Adipose tissue (tissue), 3 donors: Measurements from ENCODE around the gene CNBD2. TPM values are rescaled to one million over a fixed set of nuclear protein-coding genes. Genes with fewer than 3 reads are reported as not detected.
A peak's percentile ranks its signal among the peaks of the same experiment; 100 is the strongest.
"Not testable (repeated sequence)": the region's sequence is repeated elsewhere in the genome, so short reads cannot be mapped to it uniquely, and the experiment has no call there.

ENCODE experiments used
- H3K27ac ChIP-seq: one replicate; pipeline ENCODE4 v1.5.1; 2013; ENCODE audit warnings: low read depth, low read length
- WGBS, 3 donors: extraction: QIAGEN DNeasy Blood & Tissue Kit; methylation state at CpG; one replicate each; pipeline ENCODE4 v1.1.7; 2013; 5-methylcytosine and 5-hydroxymethylcytosine counted together
- polyA plus RNA-seq, 3 donors: library from polyadenylated mRNA; stranded (reverse); fragments of 200-250 nt; gene quantifications; one replicate each; pipeline ENCODE4 v1.2.3, GENCODE V29; 2013
- donor health status: healthy with polysubstance abuse.
- donor health status: Bipolar disorder and iron deficiency.
- donor health status: healthy.

Gene CNBD2
- 1 to 10 TPM; 3.4 to 8.3 (median 4.0) TPM for polyA plus RNA-seq

DNA sequence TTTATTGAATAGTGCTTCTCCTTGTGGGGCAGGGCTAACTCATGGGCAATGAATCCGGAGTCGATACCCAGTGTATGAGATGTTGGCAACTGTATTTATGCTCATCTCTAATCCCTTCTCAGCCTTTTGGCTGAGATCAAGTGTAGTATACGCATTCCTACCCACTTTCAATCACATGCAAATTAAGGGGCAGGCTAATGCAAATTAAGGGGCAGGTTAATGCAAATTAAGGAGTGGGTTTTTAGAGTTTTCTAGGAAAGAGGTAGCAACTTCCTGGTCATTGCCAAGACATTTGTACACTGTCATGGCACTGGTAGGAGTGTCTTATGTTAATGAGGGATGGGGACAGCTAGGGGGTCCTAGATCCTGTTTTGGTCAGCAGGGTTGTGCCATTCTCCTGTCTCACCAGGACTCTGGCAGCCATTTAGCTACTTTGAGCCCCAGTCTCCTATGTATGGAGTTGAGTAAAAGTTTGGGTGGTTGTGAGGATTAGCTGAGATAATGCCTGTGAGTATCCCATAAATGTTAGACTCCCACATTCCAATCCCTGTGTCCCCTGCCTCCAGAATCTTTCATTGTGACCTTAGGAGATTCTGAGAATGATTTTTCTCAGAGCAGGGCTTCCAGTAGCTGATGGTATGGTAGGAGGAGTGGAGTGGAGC is at the start of gene CNBD2:
Gene CNBD2, plus strand, starts transcription at position 612 of the 662 bp plus-strand sequence. CDS start 173 bp downstream, outside the sequence.
- WGBS, 3 donors, result 92 to 96% (median 95%) methylated on average over 3 of the region's 3 CpGs

DNA sequence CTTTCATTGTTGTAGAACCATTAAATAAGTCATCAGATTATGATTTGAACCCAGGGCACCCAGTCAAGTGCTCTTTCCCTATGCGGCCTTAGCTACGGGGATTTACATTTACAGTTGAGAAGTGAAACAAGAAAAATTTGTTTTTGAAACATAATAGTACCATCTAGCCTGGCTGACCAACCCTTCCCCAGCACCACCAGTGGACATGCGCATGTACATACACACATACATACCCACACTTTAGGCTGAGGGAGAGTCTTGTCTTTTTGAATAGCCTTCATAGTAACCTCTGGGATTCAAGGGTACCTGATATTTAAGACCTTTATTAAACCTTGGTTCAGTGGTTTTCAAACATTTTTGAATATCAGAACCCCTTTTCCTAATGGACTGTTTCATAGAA is 47.9 kb upstream of the CNBD2 start:
- no peak overlapping the region for H3K27ac ChIP-seq
- WGBS, 3 donors, result 95 to 97% (median 97%) methylated on average over 3 of the region's 3 CpGs

More for the DNA sequence above, at the start of gene CNBD2:
- H3K27ac ChIP-seq, result no peak within 1 kb of the TSS

DNA sequence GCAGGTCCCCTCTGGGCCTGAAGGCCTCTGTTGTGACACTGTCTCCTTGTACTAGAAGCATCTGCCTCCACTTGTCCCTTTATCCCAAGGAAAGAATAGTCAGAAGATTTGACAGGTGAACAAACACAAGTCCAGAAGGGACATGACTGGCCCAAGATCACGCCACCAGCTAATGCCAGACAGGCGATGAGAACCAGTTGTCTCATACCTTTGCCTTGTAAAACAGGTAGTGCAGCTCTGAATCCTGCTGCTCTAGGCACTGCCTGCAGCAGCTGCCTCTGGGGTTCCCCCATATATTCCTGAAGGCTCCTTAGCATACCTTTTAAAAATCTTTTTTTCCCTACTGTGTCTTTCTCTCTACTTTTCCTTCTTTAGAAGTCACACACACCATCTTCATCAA is 39.1 kb upstream of the CNBD2 start:
- 91 to 98% (median 95%) methylated on average over 2 of the region's 2 CpGs for WGBS, 3 donors
- no peak overlapping the region for H3K27ac ChIP-seq

DNA sequence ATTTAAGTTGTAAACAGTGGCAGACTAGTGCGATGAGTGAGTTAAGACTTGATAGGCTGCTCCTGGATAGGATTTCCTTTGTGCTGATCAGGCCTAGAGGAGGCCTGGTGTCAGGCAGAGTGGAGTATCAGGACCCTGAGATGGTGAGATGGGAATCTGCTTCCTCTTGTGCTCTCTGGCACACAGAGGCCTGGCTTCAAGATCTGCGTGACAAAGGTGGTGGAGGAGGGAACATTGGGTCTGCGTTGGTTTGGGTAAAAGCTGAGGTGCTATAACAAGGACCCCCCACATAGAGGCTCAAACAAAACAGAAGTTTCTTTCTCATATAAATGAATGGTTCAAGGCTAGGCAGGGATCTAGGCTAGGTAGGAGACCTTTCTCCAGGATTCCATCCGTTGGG is 34.3 kb upstream of the CNBD2 start:
- WGBS, 3 donors, result 90 to 95% (median 91%) methylated on average over 4 of the region's 4 CpGs
- H3K27ac ChIP-seq, result no peak overlapping the region

DNA sequence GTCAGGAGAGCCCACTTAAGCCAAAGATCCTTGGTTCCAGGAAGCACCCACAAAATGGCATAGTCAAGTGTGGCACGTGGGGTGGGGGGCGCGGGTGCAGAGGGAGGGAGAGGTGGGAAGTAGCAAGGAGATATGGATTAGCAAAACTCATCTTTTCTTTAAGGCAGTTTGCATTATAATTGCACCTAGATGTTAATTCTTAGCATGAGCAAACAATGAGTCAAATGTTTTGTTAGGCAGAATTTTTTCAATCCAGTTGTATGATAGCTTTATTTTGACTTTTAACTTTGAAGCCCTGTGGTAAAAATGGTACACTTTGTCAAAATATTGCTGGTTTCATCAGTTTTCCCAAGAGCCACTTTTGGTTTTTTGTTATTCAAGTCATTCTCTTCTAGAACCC is 29.1 kb upstream of the CNBD2 start:
- 95 to 97% (median 96%) methylated on average over 3 of the region's 3 CpGs for WGBS, 3 donors
- no peak overlapping the region for H3K27ac ChIP-seq

DNA sequence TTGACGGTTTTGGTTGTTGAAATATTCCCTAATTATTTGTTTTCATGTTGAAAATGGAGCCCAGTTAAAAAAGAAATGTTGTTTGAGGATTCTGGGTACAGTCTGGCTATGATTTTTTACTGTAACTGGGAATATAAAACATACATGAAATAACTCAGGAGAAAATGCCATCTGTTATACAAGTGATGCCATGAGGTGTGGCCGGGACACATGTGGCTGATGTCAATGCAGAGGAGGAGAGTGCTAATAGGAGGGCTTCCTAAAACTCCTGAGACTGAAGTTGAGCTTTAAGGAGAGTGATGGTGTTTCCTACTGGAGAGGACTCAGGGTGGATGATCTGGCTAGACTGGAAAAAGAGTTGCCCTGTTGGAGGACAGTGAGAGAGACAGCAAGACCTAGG is 26.8 kb upstream of the CNBD2 start:
- H3K27ac ChIP-seq, result no peak overlapping the region
- 89 to 97% (median 95%) methylated on average over 2 of the region's 2 CpGs for WGBS, 3 donors

DNA sequence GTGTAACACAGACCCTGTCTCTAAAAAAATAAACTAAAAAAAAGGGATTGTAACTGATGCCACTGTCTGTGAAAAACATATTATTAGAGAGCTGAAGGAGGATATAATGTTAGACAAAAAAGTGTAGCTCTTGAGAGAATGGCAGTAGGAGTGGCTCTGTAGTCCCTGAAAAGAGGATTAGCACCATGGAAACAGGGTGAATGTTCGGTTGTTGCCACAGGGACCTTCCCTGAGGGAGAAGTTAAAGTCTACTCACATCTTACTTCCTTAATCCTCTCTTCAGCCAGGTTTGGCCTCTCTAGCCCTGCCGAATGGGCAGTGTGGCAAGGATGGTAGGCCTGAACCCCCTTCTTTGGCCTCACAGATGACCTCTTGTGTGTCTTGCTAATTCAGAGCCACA is 26.1 kb upstream of the CNBD2 start:
- H3K27ac ChIP-seq, result no peak overlapping the region
- WGBS, 3 donors, result 66 to 79% (median 69%) methylated on average over 2 of the region's 2 CpGs

DNA sequence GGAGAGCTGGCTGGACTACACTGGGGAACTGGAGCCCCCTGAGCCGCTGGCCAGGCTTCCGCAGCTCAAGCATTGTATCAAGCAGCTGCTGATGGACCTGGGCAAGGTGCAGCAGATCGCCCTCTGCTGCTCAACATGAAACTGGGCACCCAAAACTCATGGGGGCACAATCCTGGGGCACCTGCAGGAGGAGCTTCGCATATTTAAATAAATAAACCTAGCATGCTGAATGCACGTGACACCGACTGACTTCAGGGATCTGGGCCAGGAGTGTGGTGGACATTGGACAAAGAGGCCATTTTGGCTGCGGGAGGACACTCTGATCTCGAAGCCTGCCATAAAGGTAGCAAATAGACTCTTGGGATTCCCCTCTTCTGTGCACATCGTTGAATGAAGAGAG is 20.9 kb upstream of the CNBD2 start:
- no peak overlapping the region for H3K27ac ChIP-seq
- WGBS, 3 donors, result 70 to 88% (median 80%) methylated on average over 9 of the region's 9 CpGs

DNA sequence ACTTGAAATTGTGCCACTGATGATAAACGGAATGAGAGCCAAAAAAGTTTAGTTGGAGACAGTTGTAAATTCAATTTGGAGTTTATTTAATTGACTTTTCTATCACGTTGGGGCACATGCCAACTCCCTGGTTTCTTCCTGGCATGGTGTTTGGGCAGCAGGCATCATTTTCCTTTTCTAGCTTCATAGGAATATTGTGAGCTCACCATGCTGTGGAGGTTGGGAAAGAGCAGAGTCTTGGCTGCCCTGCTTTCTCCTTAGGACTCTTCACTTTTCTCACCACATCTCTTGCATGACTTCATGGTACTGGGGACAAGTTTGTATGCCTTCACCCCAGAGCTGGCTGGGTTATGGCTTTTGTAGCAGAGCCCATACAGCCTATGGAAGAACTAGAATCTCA is 20.5 kb upstream of the CNBD2 start:
- 77 to 88% (median 85%) methylated on average over 2 of the region's 2 CpGs for WGBS, 3 donors
- H3K27ac ChIP-seq, result no peak overlapping the region

DNA sequence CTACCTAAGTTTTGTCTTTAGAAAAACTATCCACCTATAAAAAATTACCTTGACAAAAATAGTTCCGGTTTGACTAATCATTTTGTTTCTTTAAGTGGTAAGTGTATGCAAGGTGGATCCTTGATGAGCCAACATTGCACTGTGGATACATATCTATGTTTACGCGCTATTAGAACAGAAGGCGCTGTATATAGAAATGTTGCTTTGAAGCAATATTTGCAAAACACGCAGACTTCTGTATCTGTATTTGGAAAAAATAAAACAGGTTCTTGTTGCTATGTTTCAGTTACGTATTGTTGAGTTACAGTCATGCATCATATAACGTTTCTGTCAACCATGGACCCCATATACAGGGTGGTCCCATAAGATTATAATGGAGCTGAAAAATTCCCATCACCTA is 18.3 kb upstream of the CNBD2 start:
- WGBS, 3 donors, result 93 to 95% (median 94%) methylated on average over 7 of the region's 7 CpGs
- H3K27ac ChIP-seq, result no peak overlapping the region

DNA sequence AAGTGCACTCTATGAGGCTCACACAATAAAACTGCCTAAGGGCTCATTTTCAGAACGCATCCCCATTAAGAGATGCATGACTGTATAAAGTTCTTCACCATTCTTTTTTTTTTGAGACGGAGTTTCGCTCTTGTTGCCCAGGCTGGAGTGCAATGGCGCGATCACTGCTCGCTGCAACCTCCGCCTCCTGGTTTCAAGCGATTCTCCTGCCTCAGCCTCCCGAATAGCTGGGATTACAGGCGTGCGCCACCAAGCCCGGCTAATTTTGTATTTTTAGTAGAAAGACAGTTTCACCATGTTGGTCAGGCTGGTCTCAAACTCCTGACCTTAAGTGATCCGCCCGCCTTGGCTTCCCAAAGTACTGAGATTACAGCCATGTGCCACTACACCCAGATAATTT is 16.3 kb upstream of the CNBD2 start:
- not testable (repeated sequence) for H3K27ac ChIP-seq
- WGBS, 3 donors, result 95 to 98% (median 95%) methylated on average over 14 of the region's 14 CpGs

DNA sequence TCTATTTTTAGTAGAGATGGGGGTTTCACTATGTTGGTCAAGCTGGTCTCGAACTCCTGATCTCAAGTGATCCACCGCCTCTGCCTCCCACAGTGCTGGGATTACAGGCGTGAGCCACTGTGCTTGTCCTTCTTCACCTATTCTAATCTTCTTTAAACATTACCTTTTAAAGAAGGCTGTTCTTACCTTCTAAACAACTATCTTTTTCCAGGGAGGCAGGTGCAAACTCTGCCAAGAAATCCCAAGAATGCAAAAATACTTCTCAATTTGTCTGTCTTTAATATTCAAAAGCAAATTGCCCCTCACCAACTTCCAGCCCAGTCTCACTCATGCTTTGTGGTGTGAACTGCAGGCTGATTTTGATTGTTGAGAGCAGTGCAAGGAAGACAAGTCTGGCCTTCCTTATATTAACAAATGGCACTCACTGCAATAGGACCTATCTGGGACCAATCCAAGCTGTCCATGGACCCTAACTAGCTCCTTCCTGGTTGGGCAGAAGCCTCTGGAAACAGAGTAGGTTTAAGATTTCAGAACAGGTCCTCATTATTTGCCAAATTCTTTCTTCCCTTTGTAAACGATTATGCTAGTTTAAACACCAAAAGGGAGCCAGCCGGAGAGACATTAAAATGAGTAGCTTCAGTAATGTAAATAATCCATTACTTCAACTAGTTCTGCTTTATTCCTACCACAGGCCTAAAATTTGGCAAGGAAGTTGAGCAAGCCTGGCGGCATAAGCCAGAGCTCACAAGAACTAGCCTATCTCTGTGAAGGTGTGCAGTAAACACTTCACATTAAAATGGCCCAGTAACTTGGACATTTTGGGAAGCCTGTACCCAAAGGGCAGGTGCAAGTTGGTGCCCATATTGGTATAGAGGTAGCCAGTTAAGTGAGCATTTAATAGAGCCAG is 15.7 kb upstream of the CNBD2 start:
- H3K27ac ChIP-seq, result no peak overlapping the region
- 33 to 56% (median 55%) methylated on average over 6 of the region's 6 CpGs for WGBS, 3 donors

DNA sequence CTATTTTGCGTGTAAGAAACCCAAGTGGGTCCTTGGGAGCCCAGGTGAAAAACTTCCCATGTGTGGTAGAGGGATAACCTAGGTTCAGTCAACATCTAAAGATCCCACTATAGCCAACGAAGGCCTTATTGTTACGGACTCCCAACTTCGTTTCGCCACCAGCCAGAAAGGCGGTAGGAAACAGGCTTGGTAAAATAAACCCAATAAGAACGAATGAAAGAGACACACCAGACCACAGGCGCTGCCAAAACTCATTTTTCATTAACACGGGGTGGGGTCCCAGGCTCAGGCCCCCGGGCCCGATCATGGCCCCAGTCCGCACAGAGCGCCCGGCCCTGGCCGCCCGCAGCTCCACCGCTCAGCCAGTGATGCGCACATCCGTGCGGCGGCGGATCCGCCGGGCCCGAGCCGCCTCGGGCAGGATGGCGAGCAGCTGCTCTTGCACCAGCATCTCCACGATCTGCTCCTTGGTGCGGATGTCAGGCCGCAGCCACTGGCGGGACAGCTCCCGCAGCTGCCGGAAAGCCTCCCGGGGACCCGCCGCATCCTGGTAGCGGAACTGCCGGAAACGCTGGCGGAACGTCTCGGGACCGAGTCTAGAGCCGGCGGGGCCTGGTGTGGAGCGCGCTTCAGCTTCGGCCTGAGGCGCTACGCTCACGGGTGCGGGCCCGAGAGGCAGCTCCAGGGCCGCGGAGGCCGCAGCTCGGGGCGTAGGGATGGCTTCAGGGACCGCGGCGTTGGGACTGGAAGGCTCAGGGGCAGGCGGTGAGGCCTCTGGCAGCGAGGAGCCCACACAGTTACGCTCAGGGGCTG is 14.8 kb upstream of the CNBD2 start:
- H3K27ac ChIP-seq, result peak overlapping the region; percentile 57
- 0 to 2% (median 2%) methylated on average over 65 of the region's 65 CpGs for WGBS, 3 donors

DNA sequence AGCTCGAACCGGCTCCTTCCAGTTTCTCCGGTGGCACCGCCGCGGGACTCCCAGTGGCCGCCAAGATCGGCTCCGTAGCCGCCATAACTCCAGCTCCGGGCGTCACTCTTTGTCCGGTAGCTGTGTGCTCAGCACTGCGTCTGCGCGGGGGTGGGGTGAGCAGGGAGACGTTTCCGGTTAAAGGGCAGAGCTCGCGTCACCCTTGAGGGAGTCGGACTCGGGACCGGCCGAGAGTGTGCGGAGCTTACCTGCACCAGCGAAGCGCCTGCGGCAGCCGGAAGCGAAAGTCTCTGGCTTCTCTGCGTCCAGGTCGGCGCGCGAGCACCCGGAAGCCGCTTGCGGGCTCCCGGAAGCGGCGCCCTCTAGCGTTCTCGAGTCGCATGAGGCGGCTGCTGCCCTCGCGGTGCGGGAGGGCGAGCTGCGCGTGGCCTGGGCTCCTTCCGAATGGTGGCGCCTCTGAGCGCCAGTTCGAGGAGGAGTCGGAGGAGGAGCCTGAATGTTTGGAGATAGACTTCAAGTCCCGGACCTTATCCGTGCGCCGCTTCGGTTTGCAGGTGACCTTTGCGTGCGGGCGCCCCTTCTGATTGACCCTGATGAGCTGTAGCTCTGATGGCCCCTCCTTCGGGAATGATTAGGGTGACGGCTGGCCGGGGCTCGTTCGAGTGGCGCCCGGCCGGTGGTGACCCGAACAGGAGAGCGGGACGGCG is 14.0 kb upstream of the CNBD2 start, which contains the start of gene SCAND1:
Gene SCAND1, minus strand, starts transcription at position 303 of the 707 bp plus-strand sequence. Its CDS starts 218 bp downstream, at position 85.
- WGBS, 3 donors, result 0 to 1% (median 0%) methylated on average over 72 to 76 of the region's 76 CpGs
- peak within 1 kb of the TSS; percentile 65 for H3K27ac ChIP-seq

DNA sequence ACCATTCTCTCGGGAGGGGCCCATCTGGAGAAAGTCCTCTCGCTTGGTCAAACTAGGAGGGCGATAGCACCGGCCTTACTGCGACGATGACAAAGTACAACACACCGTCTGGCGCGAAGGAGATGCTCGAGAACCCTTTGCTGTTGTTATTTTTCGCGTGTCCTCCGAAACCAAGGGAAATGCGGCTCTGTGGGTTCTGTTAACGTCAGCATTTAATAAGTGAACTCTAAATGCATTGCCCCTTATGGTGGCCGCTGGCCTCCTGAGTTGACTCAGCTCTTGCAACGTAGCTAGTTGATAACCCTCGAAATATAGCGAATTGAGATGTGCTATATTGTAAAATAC is 13.5 kb upstream of the CNBD2 start:
- 1% methylated on average over 19 of the region's 19 CpGs for WGBS, 3 donors
- peak overlapping the region; percentile 65 for H3K27ac ChIP-seq

DNA sequence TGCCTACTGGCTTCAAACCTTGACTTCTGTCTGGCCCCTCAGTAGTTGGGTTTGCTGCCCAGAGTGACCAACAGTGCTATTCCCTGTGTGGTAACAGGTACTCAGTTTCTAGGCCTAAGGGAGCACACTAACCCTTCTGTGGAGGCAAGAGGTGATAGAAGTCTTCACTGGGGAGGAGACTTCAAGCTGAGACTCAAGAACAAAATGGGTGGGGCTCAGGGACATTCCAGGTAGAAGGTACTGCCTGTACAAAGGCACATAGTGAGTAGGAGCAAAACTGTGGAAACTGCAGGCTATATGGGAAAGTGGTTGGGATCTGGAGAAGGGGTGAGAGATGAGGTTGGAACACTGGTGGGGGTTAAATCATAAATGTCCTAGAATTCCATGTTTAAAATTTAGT is 11.8 kb upstream of the CNBD2 start:
- H3K27ac ChIP-seq, result no peak overlapping the region

DNA sequence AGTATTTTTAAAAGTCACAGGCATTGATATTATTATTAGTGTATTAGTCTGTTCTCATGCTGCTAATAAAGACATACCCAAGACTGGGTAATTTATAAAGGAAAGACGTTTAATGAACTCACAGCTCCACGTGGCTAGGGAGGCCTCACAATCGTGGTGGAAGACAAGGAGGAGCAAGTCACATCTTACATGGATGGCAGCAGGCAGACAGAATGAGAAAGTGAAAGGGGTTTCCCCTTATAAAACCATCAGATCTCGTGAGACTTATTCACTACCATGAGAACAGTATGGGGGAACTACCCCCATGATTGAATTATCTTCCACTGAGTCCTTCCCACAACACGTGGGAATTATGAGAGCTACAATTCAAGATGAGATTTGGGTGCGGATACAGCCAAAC is 9.1 kb upstream of the CNBD2 start:
- 80 to 84% (median 82%) methylated on average over 6 of the region's 6 CpGs for WGBS, 3 donors
- H3K27ac ChIP-seq, result not testable (repeated sequence)

DNA sequence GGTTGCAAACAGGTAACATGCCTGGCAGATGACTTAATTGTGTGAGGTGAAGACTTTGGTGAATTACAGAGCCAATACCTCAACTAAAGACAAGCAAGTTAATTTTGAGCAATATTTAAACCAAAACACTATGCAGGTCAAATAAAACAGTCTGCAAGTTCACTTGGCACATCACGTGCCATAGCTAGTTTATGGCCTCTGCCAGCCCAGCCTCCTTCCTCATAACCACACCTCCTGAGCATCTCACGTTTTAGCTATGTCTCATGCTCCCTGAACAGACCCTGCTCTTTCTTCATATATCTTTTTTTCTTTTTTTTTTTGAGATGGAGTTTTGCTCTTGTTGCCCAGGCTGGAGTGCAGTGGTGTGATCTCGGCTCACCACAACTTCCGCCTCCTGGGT is 4.5 kb upstream of the CNBD2 start:
- WGBS, 3 donors, result 87 to 92% (median 87%) methylated on average over 4 of the region's 4 CpGs
- H3K27ac ChIP-seq, result no peak overlapping the region
